Measurements from ENCODE around the gene TADA3. TPM values are rescaled to one million over a fixed set of nuclear protein-coding genes. Genes with fewer than 3 reads are reported as not detected.
"Not testable (repeated sequence)": the region's sequence is repeated elsewhere in the genome, so short reads cannot be mapped to it uniquely, and the experiment has no call there.

The TADA3 gene
- total RNA-seq, 1 experiment from 2014 or later = 85.4 TPM

DNA sequence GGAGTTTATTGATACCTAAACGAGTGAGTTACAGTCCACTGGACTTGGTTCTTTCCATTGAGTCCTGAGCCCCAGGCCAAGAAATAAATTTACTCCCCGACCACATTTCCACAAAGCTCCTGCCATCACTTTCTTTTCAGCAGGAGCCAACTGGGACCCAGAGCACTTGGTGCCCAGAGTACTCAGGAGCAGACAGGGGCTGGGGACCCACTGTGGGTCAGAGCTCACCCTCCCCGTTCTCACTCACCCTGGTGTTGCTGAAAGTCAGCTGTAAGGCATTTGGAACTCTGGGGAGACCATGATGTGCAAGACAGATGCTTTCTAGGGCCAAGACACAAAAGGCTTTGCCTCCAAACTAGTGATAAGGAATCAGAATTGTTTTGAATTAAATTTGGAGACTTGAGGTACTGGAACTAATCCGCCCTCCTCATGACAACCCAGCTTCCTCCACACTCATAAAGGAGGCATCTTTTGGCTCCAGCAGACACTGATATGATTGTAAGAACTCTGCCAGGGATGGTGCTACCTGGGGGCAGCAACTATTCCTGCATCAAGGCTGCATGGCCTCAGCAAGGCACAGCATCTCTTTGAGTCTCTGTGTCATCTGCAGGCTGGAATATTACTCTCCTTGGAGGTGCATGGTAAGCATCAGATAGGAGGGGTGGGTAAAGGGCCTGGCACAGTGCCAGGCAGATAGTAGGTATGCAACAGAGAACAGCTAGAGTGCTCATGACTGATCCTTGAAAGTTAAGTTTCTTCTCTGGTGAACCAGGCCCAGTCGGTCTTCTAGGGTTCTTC is 15.2 kb downstream of the TADA3 start:
- H3K27me3 ChIP-seq (ENCODE audit: low read length) = no peaks in the 10 kb centered on the region
- no peak overlapping the region for H3K9ac ChIP-seq (ENCODE audit: low read length)
- H3K4me1 ChIP-seq (ENCODE audit: insufficient read depth, low read length) = no peaks in the 10 kb centered on the region
- DNase-seq (no peak), ATAC-seq (no peak)
- H3K36me3 ChIP-seq (ENCODE audit: low read depth, low read length) = no peaks in the 10 kb centered on the region
- H3K4me3 ChIP-seq (ENCODE audit: low read length) = no peak overlapping the region
- no peaks in the 10 kb centered on the region for H3K9me2 ChIP-seq (replicated peaks; ENCODE audit: low read length)
- TF ChIP-seq EZH2phosphoT487 (IDR thresholded peaks at IDR 0.05; ENCODE audit: borderline replicate concordance, low read length) (no peak), CTCF (conservative IDR thresholded peaks at IDR 0.05; ENCODE audit: low read depth, low read length) (no peak), EZH2 (IDR thresholded peaks at IDR 0.05; ENCODE audit: low read length, unreplicated experiment) (no peak)
- no peaks in the 10 kb centered on the region for H4K20me1 ChIP-seq (ENCODE audit: low read length)
- intact Hi-C loops (cut with micrococcal nuclease) = loop anchor here (10.0 kb wide), 1 partner anchor 62 kb away; no protein-coding TSS in a partner anchor
- H3K79me2 ChIP-seq (ENCODE audit: low read length) = no peaks in the 10 kb centered on the region
- ChIA-PET POLR2A (ENCODE audit: unreplicated experiment) (no interaction called here), CTCF (no interaction called here)
- no TSS peak for BruUV-seq (replicated peaks)
- H3K4me2 ChIP-seq (ENCODE audit: low read length) = no peak overlapping the region
- no peak overlapping the region for H2AFZ ChIP-seq (ENCODE audit: low read length)
- H3K9me3 ChIP-seq (ENCODE audit: low read length) = no peaks in the 10 kb centered on the region
- no peaks in the 10 kb centered on the region for H3F3A ChIP-seq (ENCODE audit: low read length, unreplicated experiment)
- H3K27ac ChIP-seq (ENCODE audit: low read length) = no peak overlapping the region

GRCh38 chr3:9771007-9771406 is 21.3 kb downstream of the TADA3 start:
- ATAC-seq; H3K9me2 ChIP-seq (replicated peaks; ENCODE audit: low read length); H3K9ac ChIP-seq (ENCODE audit: low read length); BruUV-seq (replicated peaks); H3K4me2 ChIP-seq (ENCODE audit: low read length); H2AFZ ChIP-seq (ENCODE audit: low read length); H3K27me3 ChIP-seq (ENCODE audit: low read length); H3F3A ChIP-seq (ENCODE audit: low read length, unreplicated experiment); POLR2A ChIA-PET (ENCODE audit: unreplicated experiment); H3K36me3 ChIP-seq (ENCODE audit: low read depth, low read length); H3K9me3 ChIP-seq (ENCODE audit: low read length); H4K20me1 ChIP-seq (ENCODE audit: low read length); DNase-seq; H3K27ac ChIP-seq (ENCODE audit: low read length); H3K4me3 ChIP-seq (ENCODE audit: low read length): not testable (repeated sequence)
- intact Hi-C loops (cut with micrococcal nuclease) = loop anchor here (10.0 kb wide), 1 partner anchor 56 kb away; no protein-coding TSS in a partner anchor
- peaks cover 25% of the 10 kb centered on the region for H3K4me1 ChIP-seq (ENCODE audit: insufficient read depth, low read length)
- CTCF ChIA-PET = interaction anchor here (0.9 kb wide), 1 partner anchor 79 kb away, joined by 3 read pairs; no protein-coding TSS in a partner anchor
- H3K79me2 ChIP-seq (ENCODE audit: low read length) = peaks cover 18% of the 10 kb centered on the region

DNA sequence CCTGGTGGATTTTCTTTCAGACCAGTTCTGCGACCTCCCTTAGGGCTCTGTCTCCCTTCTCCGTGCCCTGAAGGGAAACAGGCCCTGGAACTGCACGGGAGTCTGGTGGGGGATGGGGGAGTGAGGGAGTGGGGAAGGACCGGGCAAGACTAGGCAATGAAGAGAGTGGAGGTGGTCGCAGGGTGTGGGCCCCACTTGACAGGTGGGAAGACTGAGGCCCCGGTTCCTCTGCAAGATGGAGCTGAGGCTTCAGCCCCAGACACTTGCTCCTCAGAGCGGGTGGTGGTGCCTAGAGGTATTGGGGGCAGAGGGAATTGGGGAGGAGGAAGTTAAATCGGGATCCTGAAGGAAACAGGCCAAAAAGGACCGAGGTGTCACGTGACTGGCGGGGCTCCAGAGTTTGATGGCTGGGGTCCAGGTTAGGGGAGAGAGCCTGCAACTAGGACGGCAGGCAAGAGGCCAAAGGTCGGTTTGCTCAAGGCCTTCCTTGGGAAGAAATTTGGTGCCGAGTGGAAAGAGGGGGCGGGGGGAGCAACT is 21.9 kb downstream of the TADA3 start:
- DNase-seq = no peak
- ChIA-PET POLR2A (ENCODE audit: unreplicated experiment) (interaction anchor here (0.7 kb wide), 1 partner anchor 19 kb away, joined by 3 read pairs; no protein-coding TSS in a partner anchor), CTCF (interaction anchor here (0.9 kb wide), 1 partner anchor 80 kb away, joined by 3 read pairs; no protein-coding TSS in a partner anchor)
- intact Hi-C loops (cut with micrococcal nuclease) = loop anchor here (10.0 kb wide), 1 partner anchor 56 kb away; no protein-coding TSS in a partner anchor
- BruUV-seq (replicated peaks) = no TSS peak
- peak overlapping the region; percentile 77 for H3K9ac ChIP-seq (ENCODE audit: low read length)
- ATAC-seq = no peak
- H3K79me2 ChIP-seq (ENCODE audit: low read length) = peaks cover 18% of the 10 kb centered on the region
- peak overlapping the region; percentile 80 for H3K4me3 ChIP-seq (ENCODE audit: low read length)
- H4K20me1 ChIP-seq (ENCODE audit: low read length) = no peaks in the 10 kb centered on the region
- TF ChIP-seq CTCF (conservative IDR thresholded peaks at IDR 0.05; ENCODE audit: low read depth, low read length) (no peak), EZH2 (IDR thresholded peaks at IDR 0.05; ENCODE audit: low read length, unreplicated experiment) (no peak), EZH2phosphoT487 (IDR thresholded peaks at IDR 0.05; ENCODE audit: borderline replicate concordance, low read length) (no peak)
- H3K9me2 ChIP-seq (replicated peaks; ENCODE audit: low read length) = no peaks in the 10 kb centered on the region
- no peak overlapping the region for H3K27ac ChIP-seq (ENCODE audit: low read length)
- peak overlapping the region; percentile 93 for H2AFZ ChIP-seq (ENCODE audit: low read length)
- H3K27me3 ChIP-seq (ENCODE audit: low read length) = no peaks in the 10 kb centered on the region
- no peaks in the 10 kb centered on the region; the same call in 1 of the 2 replicates for H3K36me3 ChIP-seq (ENCODE audit: low read depth, low read length)
- peaks cover 25% of the 10 kb centered on the region for H3K4me1 ChIP-seq (ENCODE audit: insufficient read depth, low read length)
- H3K4me2 ChIP-seq (ENCODE audit: low read length) = peak overlapping the region; percentile 88
- H3F3A ChIP-seq (ENCODE audit: low read length, unreplicated experiment) = no peaks in the 10 kb centered on the region
- H3K9me3 ChIP-seq (ENCODE audit: low read length) = no peaks in the 10 kb centered on the region

Measured in PC-3 (cell line).